GM21447 (cell line): ENCODE results near the gene TCAF1.
"Not testable (repeated sequence)": the region's sequence is repeated elsewhere in the genome, so short reads cannot be mapped to it uniquely, and the experiment has no call there.

Experiments used
- ATAC-seq: cut with Tn5 transposase; IDR thresholded peaks from one replicate; pipeline ENCODE4 v1.9.1; 2021; ENCODE audit not compliant: unreplicated experiment

TCAF1 gene

GRCh38 chr7:143906151-143906550, 4.2 kb upstream of the TCAF1 start:
- no peak for ATAC-seq

GRCh38 chr7:143905509-143905908, 3.5 kb upstream of the TCAF1 start:
- ATAC-seq: no peak

DNA sequence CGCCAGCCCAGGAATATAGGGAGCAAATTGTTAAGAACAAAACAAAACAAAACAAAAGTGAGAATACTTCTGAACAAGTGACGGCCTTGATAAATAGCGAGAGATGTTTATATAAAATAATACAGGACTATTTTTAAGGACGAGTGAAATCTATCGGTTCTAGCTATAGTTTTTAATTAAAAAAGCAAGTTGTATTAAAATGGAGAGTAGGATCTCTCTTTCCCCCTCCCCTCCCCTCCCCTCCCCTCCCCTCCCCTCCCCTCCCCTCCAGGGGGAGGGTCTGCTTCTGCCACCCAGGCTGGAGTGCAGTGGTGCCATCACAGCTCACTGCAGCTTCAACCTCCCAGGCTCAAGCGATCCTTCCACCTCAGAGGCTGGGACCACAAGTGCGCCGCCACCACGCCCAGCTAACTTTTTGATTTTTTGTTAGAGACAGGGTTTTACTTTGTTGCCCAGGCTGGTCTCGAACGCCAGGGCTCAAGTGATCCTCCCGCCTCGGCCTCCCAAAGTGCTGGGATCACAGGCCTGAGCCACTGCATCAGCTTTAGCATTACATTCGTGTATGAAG, 440 bp upstream of the TCAF1 start:
- no peak for ATAC-seq

GRCh38 chr7:143901332-143901667, 676 bp downstream of the TCAF1 start:
- ATAC-seq: no peak

GRCh38 chr7:143900230-143900766, 1.7 kb downstream of the TCAF1 start:
- no peak for ATAC-seq

- no peak for ATAC-seq
Observed at GRCh38 chr7:143898810-143899209, 3.2 kb downstream of the TCAF1 start.

GRCh38 chr7:143896667-143897066, 5.3 kb downstream of the TCAF1 start:
- no peak for ATAC-seq

DNA sequence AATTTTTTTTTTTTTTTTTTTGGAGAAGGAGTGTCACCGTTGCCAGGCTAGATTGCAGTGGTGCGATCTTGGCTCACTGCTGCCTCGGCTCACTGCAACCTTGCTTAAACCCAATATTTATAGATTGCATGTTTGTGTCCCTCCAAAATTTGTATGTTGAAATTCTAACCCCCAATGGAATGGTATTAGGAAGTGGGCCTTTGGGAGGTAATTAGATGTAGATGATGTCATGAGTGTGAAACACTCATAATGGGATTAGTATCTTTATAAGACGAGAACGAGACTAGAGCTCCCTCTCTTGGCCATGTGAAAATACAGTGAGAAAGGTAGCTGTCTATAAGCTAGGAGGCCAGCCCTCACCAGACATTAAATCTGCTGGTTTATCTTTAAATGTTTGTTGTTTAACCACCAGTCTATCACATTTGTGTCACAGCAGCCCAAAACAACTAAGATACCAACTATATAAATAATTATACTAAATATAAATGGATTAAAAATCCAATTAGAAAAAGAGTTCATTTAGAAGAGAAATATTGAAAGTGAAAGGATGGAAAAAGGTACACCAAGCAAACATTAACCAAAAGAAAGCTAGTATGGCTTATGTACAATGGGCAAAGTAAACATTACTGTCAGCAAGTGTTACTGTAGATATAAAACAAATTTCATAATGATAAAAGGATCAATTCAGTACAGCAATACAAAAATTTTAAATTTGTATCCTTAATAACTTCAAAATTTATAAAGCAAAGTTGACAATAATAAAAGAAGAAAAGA, 9.3 kb downstream of the TCAF1 start:
- ATAC-seq: peak; percentile 98

DNA sequence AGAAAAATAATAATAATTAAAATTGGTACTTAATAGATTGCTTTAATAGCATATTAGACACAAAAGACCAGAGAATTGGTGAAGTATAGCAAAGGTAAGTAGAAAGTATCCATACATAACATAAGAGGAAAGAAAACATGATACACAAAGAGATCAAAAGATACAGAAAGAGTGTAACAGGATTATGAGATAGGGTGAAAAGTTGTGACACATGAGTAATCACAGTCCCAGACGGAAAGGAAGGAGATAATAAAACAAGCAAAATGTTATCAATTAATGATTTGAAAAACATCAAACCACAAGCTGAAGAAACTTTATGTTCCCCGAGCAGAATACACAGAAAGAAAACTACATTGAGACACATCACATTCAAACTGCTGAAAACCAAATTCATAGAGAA, 10.5 kb downstream of the TCAF1 start:
- no peak for ATAC-seq

DNA sequence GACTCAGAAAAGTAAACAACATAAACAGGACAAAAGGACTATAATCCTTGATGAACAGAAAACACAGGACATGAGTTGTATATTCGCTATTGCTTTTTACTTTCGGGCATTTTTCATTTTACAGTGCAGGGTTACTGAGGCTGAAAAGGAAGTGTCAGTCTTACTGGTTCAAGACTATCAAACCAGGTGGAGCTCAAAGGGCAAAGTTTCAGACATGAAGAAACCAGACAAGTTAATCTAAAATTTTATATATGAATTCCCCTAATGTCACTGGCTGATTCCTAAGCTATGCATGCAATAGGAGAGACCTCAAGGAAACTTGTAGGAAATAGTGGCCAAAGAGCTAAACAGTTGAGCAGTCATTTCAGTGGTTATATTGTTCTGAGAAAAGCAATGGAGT, 11.4 kb downstream of the TCAF1 start:
- no peak for ATAC-seq

DNA sequence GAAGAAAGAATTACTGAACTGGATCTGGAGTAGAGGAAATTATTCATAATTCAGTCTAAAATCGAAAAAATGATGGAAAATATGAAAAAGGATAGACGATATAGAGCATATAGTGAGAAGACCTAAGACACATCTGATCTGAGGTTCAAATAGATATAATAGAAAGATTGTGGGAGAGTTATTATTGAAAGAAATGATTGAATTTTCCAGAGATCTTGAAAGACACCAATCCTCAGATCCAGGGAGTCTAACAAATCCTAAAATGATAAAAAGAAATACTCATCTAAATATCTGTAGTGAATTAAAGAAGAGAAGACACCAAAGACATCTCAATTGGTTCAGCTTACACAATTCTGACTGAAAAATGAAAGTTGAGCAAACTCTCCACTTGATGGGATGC, 12.9 kb downstream of the TCAF1 start:
- no peak for ATAC-seq

- ATAC-seq: no peak
Observed at GRCh38 chr7:143886826-143887477, 15.0 kb downstream of the TCAF1 start.

DNA sequence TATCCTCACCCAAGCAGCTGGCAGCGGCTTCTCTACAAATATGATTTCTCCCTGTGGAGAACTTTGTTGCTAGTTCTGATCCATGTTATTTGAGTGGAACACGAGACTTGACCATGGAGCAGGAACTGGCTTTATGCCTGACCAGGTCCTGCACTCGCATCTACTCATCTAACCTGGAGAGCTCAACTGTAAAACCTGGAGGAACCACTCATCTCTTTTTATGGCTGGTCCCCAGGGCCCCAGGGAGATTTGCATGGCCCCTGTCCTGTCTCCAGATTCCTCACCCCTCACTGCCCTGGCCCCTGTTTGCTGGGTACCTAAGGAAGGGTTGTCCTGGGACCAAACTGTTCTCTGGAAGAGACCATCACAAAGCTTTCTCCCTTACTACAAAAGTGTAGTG, 16.0 kb downstream of the TCAF1 start:
- no peak for ATAC-seq

DNA sequence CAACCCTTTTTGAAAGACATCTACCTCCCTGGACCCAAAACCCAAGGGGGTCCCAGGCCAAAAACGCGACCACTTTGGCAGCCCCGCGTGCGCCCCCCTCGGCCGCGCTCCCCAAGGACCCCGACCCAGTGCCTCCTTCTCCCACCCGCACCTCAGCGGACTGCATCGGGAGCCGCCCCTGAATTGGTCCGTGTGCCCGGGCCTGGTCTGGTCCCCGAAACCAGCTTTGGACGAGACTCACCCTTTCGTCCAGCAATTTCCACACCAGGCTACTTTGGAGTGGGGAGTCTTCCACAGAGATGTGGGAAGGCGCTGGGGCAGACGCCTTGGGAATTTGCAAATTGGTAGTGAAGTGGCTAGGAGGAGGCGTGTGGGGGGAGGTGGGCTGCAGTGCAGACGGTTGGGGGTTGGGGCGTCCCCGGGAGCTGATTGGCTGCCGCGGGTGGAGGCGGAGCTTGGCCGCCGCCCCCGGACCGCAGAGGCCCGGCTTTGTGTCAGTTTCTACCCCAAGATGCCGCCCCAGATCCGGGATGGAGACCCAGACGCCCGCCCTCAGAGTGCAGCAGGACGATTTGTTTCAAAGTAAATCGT, 16.9 kb downstream of the TCAF1 start:
- peak; percentile 77 for ATAC-seq

- no peak for ATAC-seq
Observed at GRCh38 chr7:143884241-143884968, 17.6 kb downstream of the TCAF1 start.

GRCh38 chr7:143882604-143883078, 19.3 kb downstream of the TCAF1 start:
- ATAC-seq: no peak

GRCh38 chr7:143882020-143882603, 19.9 kb downstream of the TCAF1 start:
- ATAC-seq: no peak

DNA sequence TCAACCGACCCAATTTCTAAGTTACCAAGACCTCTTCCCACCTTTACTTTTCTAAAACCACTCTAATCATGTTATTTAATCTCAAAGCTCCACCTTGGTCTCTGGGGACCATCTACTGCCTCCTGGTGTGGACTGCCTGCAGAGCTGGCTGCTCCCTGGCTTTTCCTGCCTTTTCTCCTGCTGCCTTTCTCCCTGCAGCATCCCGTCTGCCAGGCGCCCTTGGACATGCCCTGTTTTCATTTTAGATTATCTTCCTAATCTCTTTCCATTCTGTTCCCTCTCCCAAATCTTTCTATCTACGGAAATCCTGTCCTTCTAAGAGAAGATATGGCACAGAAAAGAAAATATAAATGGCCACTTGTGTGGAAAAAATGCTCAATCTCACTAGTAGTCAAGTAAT, 23.1 kb downstream of the TCAF1 start:
- no peak for ATAC-seq

DNA sequence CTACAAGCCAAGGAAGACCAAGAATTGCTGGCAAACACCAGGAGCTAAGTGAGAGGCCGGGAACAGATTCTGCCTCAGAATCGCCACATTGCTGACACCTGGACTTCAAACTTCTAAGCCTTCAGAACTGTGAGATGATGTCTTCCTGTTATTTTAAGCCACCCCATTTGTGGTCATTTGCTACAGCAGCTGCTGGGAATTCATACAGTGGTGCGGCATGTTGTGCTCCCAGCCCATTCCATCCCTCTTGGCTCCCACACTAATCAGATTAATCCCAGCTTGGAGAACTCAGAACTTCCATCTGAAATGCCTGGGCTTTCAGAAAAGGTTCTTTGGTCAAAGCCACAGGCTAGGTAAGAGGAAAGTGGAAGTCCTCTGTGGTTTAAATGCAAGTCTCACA, 24.9 kb downstream of the TCAF1 start:
- no peak for ATAC-seq

GRCh38 chr7:143876218-143876617, 25.8 kb downstream of the TCAF1 start:
- ATAC-seq: no peak

DNA sequence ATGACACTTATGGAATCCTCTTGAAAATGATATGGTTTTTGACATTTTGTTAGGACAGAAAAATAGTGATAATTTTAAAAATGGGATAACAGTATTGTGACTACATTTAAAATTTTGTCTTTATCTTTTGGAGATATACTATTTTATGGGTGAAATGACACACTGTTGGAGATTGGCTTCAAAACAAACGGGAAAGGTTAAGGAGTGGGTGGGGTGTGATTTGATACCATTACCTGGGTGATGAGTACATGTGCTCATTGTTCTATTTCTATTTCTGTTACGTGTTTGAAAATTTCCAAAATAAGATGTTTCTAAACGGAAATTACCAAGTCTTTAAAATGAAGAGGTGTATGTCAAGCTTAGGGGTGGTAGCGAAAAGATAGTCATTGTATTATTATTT, 28.7 kb downstream of the TCAF1 start:
- not testable (repeated sequence) for ATAC-seq
